CD8-positive, alpha-beta memory T cell (primary cell): ENCODE measurements around the gene BBS2. TPM values are rescaled to one million over a fixed set of nuclear protein-coding genes. Genes with fewer than 3 reads are reported as not detected.
"Not testable (repeated sequence)": the region's sequence is repeated elsewhere in the genome, so short reads cannot be mapped to it uniquely, and the experiment has no call there.

ENCODE experiments used
- CTCF ChIA-PET: fragments of 350-600 bp; sonication (Branson Sonifier 250); formaldehyde crosslinking; loops from one replicate; lab custom pipeline; 2021; ENCODE audit warnings: antibody characterized with exemption; lab: Charles Lee
- POLR2A ChIA-PET: fragments of 350-600 bp; sonication (Branson Sonifier 250); formaldehyde crosslinking; loops from one replicate; lab custom pipeline; 2021; ENCODE audit warnings: antibody characterized with exemption; lab: Charles Lee
- DNase-seq, 5 donors: peaks; one replicate each; pipeline versions ENCODE4 v3.0.0 to v3.0.0-alpha.2; 2020 to 2022; ENCODE audit warnings: mixed read lengths in 1 of 5
- H3K27ac ChIP-seq: one replicate; pipeline ENCODE4 v1.7.0; 2013; ENCODE audit warnings: low read depth, mild to moderate bottlenecking, low read length, moderate library complexity
- H3K27me3 ChIP-seq: 2 replicates; pipeline ENCODE4 v1.7.0; 2013; ENCODE audit warnings: low read length, mild to moderate bottlenecking; ENCODE audit not compliant: insufficient read depth, poor library complexity, severe bottlenecking
- H3K36me3 ChIP-seq: 2 replicates; pipeline ENCODE4 v1.7.0; 2013; ENCODE audit warnings: mild to moderate bottlenecking, low read length, moderate library complexity; ENCODE audit not compliant: insufficient read depth
- H3K4me1 ChIP-seq: 2 replicates; pipeline ENCODE4 v1.7.0; 2013; ENCODE audit warnings: mild to moderate bottlenecking, low read length, moderate library complexity; ENCODE audit not compliant: insufficient read depth
- H3K4me3 ChIP-seq: 2 replicates; pipeline ENCODE4 v1.7.0; 2013; ENCODE audit warnings: mild to moderate bottlenecking, low read length
- H3K9me3 ChIP-seq: 2 replicates; pipeline ENCODE4 v1.7.0; 2013; ENCODE audit warnings: mild to moderate bottlenecking, low read length
- H3K27ac Mint-ChIP-seq, 8 donors: one replicate each; pipeline ENCODE4 v1.8.0; 2020 to 2021; ENCODE audit warnings: mixed read lengths in 8 of 8, mild to moderate bottlenecking in 6 of 8, inconsistent platforms in 3 of 8, moderate library complexity in 3 of 8
- H3K27me3 Mint-ChIP-seq, 2 donors: one replicate each; pipeline ENCODE4 v1.8.0; 2020 to 2021; ENCODE audit warnings: mixed read lengths in 2 of 2, mild to moderate bottlenecking in 1 of 2, moderate library complexity in 1 of 2
- H3K36me3 Mint-ChIP-seq, 3 donors: one replicate each; pipeline ENCODE4 v1.8.0; 2020 to 2021; ENCODE audit warnings: mixed read lengths in 3 of 3, inconsistent platforms in 1 of 3, mild to moderate bottlenecking in 1 of 3
- H3K4me1 Mint-ChIP-seq, 3 donors: one replicate each; pipeline ENCODE4 v1.8.0; 2020 to 2021; ENCODE audit warnings: mixed read lengths in 3 of 3, inconsistent platforms in 1 of 3, mild to moderate bottlenecking in 1 of 3
- H3K4me3 Mint-ChIP-seq, 7 donors: one replicate each; pipeline ENCODE4 v1.8.0; 2020 to 2021; ENCODE audit warnings: mixed read lengths in 7 of 7, mild to moderate bottlenecking in 6 of 7, moderate library complexity in 4 of 7, inconsistent platforms in 2 of 7
- H3K9me3 Mint-ChIP-seq, 5 donors: one replicate each; pipeline ENCODE4 v1.8.0; 2020 to 2022; ENCODE audit warnings: mixed read lengths in 5 of 5, mild to moderate bottlenecking in 3 of 5, moderate library complexity in 2 of 5, inconsistent platforms in 1 of 5
- polyA plus RNA-seq: library from polyadenylated mRNA; unstranded; fragments of 300-500 nt; fragmentation: Illumina TruSeq; gene quantifications from one replicate; pipeline ENCODE4 v1.2.3, GENCODE V29; 2021
- total RNA-seq, 2 experiments: library from RNA; stranded (reverse); gene quantifications; one replicate each; pipeline ENCODE4 v1.2.3, GENCODE V29; 2021

BBS2 gene
- total and polyA plus RNA-seq, 3 experiments from 2014 or later, result 16.2 to 37.7 (median 19.1) TPM

- H3K27ac ChIP-seq, result no peak overlapping the region
- H3K4me1 Mint-ChIP-seq, result no peaks in the 10 kb centered on the region
- no peaks in the 10 kb centered on the region for H3K4me1 ChIP-seq
- H3K36me3 Mint-ChIP-seq, result peaks cover 4 to 70% (median 37%) of the 10 kb centered on the region in 3 donors
- H3K27me3 ChIP-seq, result no peaks in the 10 kb centered on the region
- H3K4me3 ChIP-seq, result no peak overlapping the region
- peaks cover 22% of the 10 kb centered on the region for H3K36me3 ChIP-seq
- no peak for DNase-seq
- no peaks in the 10 kb centered on the region for H3K9me3 ChIP-seq
- H3K9me3 Mint-ChIP-seq, result no peaks in the 10 kb centered on the region
- no peak overlapping the region for H3K4me3 Mint-ChIP-seq
- ChIA-PET POLR2A (no interaction called here), CTCF (no interaction called here)
- peak overlapping the region in 1 of 8 donors; percentile 41 for H3K27ac Mint-ChIP-seq
- H3K27me3 Mint-ChIP-seq, result no peaks in the 10 kb centered on the region
Observed at GRCh38 chr16:56493815-56494214, 26.0 kb downstream of the BBS2 start.

GRCh38 chr16:56493126-56493525, 26.7 kb downstream of the BBS2 start:
- H3K9me3 Mint-ChIP-seq, result no peaks in the 10 kb centered on the region
- H3K27ac Mint-ChIP-seq, result no peak overlapping the region
- no peak for DNase-seq
- Histone ChIP-seq H3K27ac (no peak overlapping the region), H3K36me3 (peaks cover 15% of the 10 kb centered on the region), H3K4me3 (no peak overlapping the region), H3K4me1 (no peaks in the 10 kb centered on the region), H3K9me3 (no peaks in the 10 kb centered on the region), H3K27me3 (no peaks in the 10 kb centered on the region)
- no peak overlapping the region for H3K4me3 Mint-ChIP-seq
- POLR2A ChIA-PET, result no interaction called here
- no peaks in the 10 kb centered on the region for H3K4me1 Mint-ChIP-seq
- CTCF ChIA-PET, result no interaction called here
- peaks cover 4 to 67% (median 30%) of the 10 kb centered on the region in 3 donors for H3K36me3 Mint-ChIP-seq
- H3K27me3 Mint-ChIP-seq, result no peaks in the 10 kb centered on the region

GRCh38 chr16:56491657-56492261, 28.1 kb downstream of the BBS2 start:
- H3K27ac Mint-ChIP-seq, result no peak overlapping the region
- peaks cover 1% of the 10 kb centered on the region for H3K36me3 ChIP-seq
- no peaks in the 10 kb centered on the region for H3K27me3 ChIP-seq
- no peak overlapping the region for H3K4me3 Mint-ChIP-seq
- no peak overlapping the region for H3K4me3 ChIP-seq
- no peaks in the 10 kb centered on the region for H3K9me3 ChIP-seq
- no peaks in the 10 kb centered on the region for H3K4me1 Mint-ChIP-seq
- DNase-seq, result no peak
- H3K4me1 ChIP-seq, result no peaks in the 10 kb centered on the region
- no peaks in the 10 kb centered on the region for H3K9me3 Mint-ChIP-seq
- ChIA-PET CTCF (no interaction called here), POLR2A (interaction anchor here (0.7 kb wide), 1 partner anchor 273 kb away, joined by 7 read pairs; no protein-coding TSS in a partner anchor)
- H3K36me3 Mint-ChIP-seq, result peaks cover 4 to 59% (median 20%) of the 10 kb centered on the region in 3 donors
- no peaks in the 10 kb centered on the region for H3K27me3 Mint-ChIP-seq
- H3K27ac ChIP-seq, result no peak overlapping the region

- CTCF ChIA-PET, H3K4me1 ChIP-seq, H3K9me3 ChIP-seq, H3K27me3 ChIP-seq, H3K4me1 Mint-ChIP-seq, H3K9me3 Mint-ChIP-seq, POLR2A ChIA-PET, H3K4me3 Mint-ChIP-seq, H3K27ac ChIP-seq, DNase-seq, H3K27me3 Mint-ChIP-seq, H3K4me3 ChIP-seq: not testable (repeated sequence)
- Mint-ChIP-seq H3K27ac (peak overlapping the region in 1 of 8 donors; percentile 81), H3K36me3 (peaks cover 4 to 57% (median 14%) of the 10 kb centered on the region in 3 donors)
- H3K36me3 ChIP-seq, result peaks cover 12% of the 10 kb centered on the region
Observed at GRCh38 chr16:56488868-56489267, 31.0 kb downstream of the BBS2 start.

GRCh38 chr16:56488035-56488434, 31.8 kb downstream of the BBS2 start:
- no peaks in the 10 kb centered on the region for H3K9me3 ChIP-seq
- DNase-seq, result no peak
- ChIA-PET CTCF (no interaction called here), POLR2A (no interaction called here)
- H3K4me1 Mint-ChIP-seq, result no peaks in the 10 kb centered on the region
- H3K4me3 Mint-ChIP-seq, result no peak overlapping the region
- peaks cover 16% of the 10 kb centered on the region for H3K36me3 ChIP-seq
- no peaks in the 10 kb centered on the region for H3K4me1 ChIP-seq
- H3K4me3 ChIP-seq, result no peak overlapping the region
- no peaks in the 10 kb centered on the region for H3K27me3 Mint-ChIP-seq
- no peaks in the 10 kb centered on the region for H3K27me3 ChIP-seq
- no peaks in the 10 kb centered on the region for H3K9me3 Mint-ChIP-seq
- no peak overlapping the region for H3K27ac Mint-ChIP-seq
- H3K27ac ChIP-seq, result no peak overlapping the region
- H3K36me3 Mint-ChIP-seq, result peaks cover 4 to 58% (median 13%) of the 10 kb centered on the region in 3 donors

GRCh38 chr16:56483394-56483793, 36.4 kb downstream of the BBS2 start:
- H3K9me3 Mint-ChIP-seq, result no peaks in the 10 kb centered on the region

GRCh38 chr16:56482683-56483236, 37.1 kb downstream of the BBS2 start:
- peaks cover 24% of the 10 kb centered on the region for H3K36me3 ChIP-seq
- H3K27me3 Mint-ChIP-seq, result no peaks in the 10 kb centered on the region
- ChIA-PET CTCF (no interaction called here), POLR2A (interaction anchor here (0.7 kb wide), 1 partner anchor 36 kb away, joined by 4 read pairs; no protein-coding TSS in a partner anchor)
- H3K27ac ChIP-seq, result no peak overlapping the region
- H3K27ac Mint-ChIP-seq, result no peak overlapping the region
- H3K4me1 ChIP-seq, result no peaks in the 10 kb centered on the region
- H3K27me3 ChIP-seq, result no peaks in the 10 kb centered on the region
- DNase-seq, result no peak
- H3K36me3 Mint-ChIP-seq, result peaks cover 4 to 74% (median 20%) of the 10 kb centered on the region in 3 donors
- H3K9me3 ChIP-seq, result no peaks in the 10 kb centered on the region
- no peak overlapping the region for H3K4me3 ChIP-seq
- H3K9me3 Mint-ChIP-seq, result no peaks in the 10 kb centered on the region
- no peak overlapping the region for H3K4me3 Mint-ChIP-seq
- peaks cover 0 to 3% (median under 1%) of the 10 kb centered on the region in 3 donors for H3K4me1 Mint-ChIP-seq

More at GRCh38 chr16:56483394-56483793, 36.4 kb downstream of the BBS2 start:
- peaks cover 4 to 77% (median 20%) of the 10 kb centered on the region in 3 donors for H3K36me3 Mint-ChIP-seq
- H3K27me3 Mint-ChIP-seq, result no peaks in the 10 kb centered on the region
- H3K9me3 ChIP-seq, result no peaks in the 10 kb centered on the region
- H3K4me3 Mint-ChIP-seq, result no peak overlapping the region
- DNase-seq, result no peak
- CTCF ChIA-PET, result no interaction called here
- POLR2A ChIA-PET, result interaction anchor here (0.6 to 0.7 kb wide), 2 partner anchors 36 to 56 kb away, joined by 3 to 4 read pairs; no protein-coding TSS in a partner anchor
- H3K27ac Mint-ChIP-seq, result no peak overlapping the region
- H3K27me3 ChIP-seq, result no peaks in the 10 kb centered on the region
- H3K27ac ChIP-seq, result no peak overlapping the region
- H3K4me3 ChIP-seq, result no peak overlapping the region
- H3K4me1 Mint-ChIP-seq, result peaks cover 0 to 3% (median 0%) of the 10 kb centered on the region in 3 donors
- H3K36me3 ChIP-seq, result peaks cover 24% of the 10 kb centered on the region
- no peaks in the 10 kb centered on the region for H3K4me1 ChIP-seq

GRCh38 chr16:56481468-56482122, 38.2 kb downstream of the BBS2 start:
- H3K36me3 Mint-ChIP-seq, result peaks cover 4 to 81% (median 23%) of the 10 kb centered on the region in 3 donors
- H3K4me1 ChIP-seq, result no peaks in the 10 kb centered on the region
- H3K36me3 ChIP-seq, result peaks cover 29% of the 10 kb centered on the region
- no peaks in the 10 kb centered on the region for H3K9me3 Mint-ChIP-seq
- no peak overlapping the region for H3K4me3 Mint-ChIP-seq
- H3K27me3 Mint-ChIP-seq, result no peaks in the 10 kb centered on the region
- no peak overlapping the region for H3K4me3 ChIP-seq
- POLR2A ChIA-PET, result no interaction called here
- H3K4me1 Mint-ChIP-seq, result peaks cover 3 to 8% (median 7%) of the 10 kb centered on the region in 3 donors
- no peak for DNase-seq
- peak overlapping the region in 3 of 8 donors; percentile 15 to 93 (median 77) for H3K27ac Mint-ChIP-seq
- H3K27ac ChIP-seq, result peak overlapping the region; percentile 12
- no peaks in the 10 kb centered on the region for H3K27me3 ChIP-seq
- CTCF ChIA-PET, result interaction anchor here (1.0 kb wide), 1 partner anchor 235 kb away, joined by 3 read pairs; no protein-coding TSS in a partner anchor
- no peaks in the 10 kb centered on the region for H3K9me3 ChIP-seq
